ENCODE measurements around the gene OR52J3. TPM values are rescaled to one million over a fixed set of nuclear protein-coding genes. Genes with fewer than 3 reads are reported as not detected.
A peak's percentile ranks its signal among the peaks of the same experiment; 100 is the strongest.
"Not testable (repeated sequence)": the region's sequence is repeated elsewhere in the genome, so short reads cannot be mapped to it uniquely, and the experiment has no call there.

Gene OR52J3
- not detected in 2 replicates for total RNA-seq

GRCh38 chr11:5046226-5046625 lies at the start of gene OR52J3:
Gene OR52J3, plus strand, starts transcription at chr11:5046526. Its CDS starts 0 bp downstream, at chr11:5046526.
- DNase-seq: no peak

GRCh38 chr11:5004424-5005274 lies 41.7 kb upstream of the OR52J3 start:
- DNase-seq: peak; percentile 21

GRCh38 chr11:5007561-5007960 lies 38.8 kb upstream of the OR52J3 start:
- DNase-seq: no peak

DNA sequence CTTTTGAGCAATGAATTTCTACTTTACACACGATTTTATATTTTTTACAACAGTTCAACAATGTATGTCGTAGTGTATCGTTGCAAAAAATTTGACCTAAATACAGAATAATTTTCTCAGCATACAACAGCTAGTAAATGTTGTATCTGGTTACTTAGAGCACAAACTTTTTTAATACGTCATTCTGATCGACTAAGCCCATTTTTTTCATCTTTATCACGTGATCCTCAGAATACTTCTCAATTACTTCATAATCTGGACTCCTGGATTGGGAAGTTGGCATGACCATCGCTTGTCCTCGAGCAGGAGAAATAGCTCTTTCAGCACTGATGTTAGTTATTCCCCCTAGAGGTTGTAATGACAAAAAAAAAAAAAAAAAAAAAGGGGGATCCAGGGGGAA lies 35.1 kb upstream of the OR52J3 start:
- no peak for DNase-seq

GRCh38 chr11:5013012-5013411 lies 33.3 kb upstream of the OR52J3 start:
- no peak for DNase-seq

GRCh38 chr11:5021996-5022395 lies 24.3 kb upstream of the OR52J3 start:
- no peak for DNase-seq

GRCh38 chr11:5036669-5037068 lies 9.7 kb upstream of the OR52J3 start:
- no peak for DNase-seq

- no peak for DNase-seq
Observed at GRCh38 chr11:5037926-5038325, 8.4 kb upstream of the OR52J3 start.

GRCh38 chr11:5038341-5038740 lies 8.0 kb upstream of the OR52J3 start:
- DNase-seq: no peak

DNA sequence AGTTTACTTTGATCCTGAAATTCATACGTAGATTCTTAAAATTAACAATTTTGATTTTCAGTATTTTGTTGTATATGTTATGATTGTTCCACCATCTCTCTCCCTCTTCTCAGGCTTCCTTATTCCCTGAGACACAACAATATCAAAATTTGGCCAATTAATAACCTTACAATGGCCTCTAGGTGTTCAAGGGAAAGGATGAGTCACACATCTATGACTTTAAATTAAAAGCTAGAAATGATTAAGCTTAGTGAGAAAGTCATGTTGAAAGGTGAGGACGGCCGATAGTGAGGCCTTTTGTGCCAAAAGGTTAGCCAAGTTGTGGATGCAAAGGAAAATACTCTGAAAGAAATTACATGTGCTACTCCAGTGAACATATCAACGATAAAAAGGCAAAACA lies 5.5 kb upstream of the OR52J3 start:
- no peak for DNase-seq

- no peak for DNase-seq
Observed at GRCh38 chr11:5042091-5042490, 4.2 kb upstream of the OR52J3 start.

GRCh38 chr11:5043380-5043779 lies 2.9 kb upstream of the OR52J3 start:
- DNase-seq: no peak

DNA sequence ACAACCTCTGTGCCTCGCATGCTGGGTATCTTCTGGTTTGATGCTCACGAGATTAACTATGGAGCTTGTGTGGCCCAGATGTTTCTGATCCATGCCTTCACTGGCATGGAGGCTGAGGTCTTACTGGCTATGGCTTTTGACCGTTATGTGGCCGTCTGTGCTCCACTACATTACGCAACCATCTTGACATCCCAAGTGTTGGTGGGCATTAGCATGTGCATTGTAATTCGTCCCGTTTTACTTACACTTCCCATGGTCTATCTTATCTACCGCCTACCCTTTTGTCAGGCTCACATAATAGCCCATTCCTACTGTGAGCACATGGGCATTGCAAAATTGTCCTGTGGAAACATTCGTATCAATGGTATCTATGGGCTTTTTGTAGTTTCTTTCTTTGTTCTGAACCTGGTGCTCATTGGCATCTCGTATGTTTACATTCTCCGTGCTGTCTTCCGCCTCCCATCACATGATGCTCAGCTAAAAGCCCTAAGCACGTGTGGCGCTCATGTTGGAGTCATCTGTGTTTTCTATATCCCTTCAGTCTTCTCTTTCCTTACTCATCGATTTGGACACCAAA lies 516 bp downstream of the OR52J3 start:
- no peak for DNase-seq

- DNase-seq: not testable (repeated sequence)
Observed at GRCh38 chr11:5058679-5059078, 12.4 kb downstream of the OR52J3 start.

GRCh38 chr11:5059391-5059790 lies 13.1 kb downstream of the OR52J3 start, which contains the start of gene OR52E2:
Gene OR52E2, minus strand, starts transcription at chr11:5059627. Its CDS starts 0 bp downstream, at chr11:5059627.
- no peak for DNase-seq

GRCh38 chr11:5065027-5065426 lies 18.7 kb downstream of the OR52J3 start:
- no peak for DNase-seq

- no peak for DNase-seq
Observed at GRCh38 chr11:5069272-5069671, 22.9 kb downstream of the OR52J3 start, which contains the start of gene OR52E1. Gene OR52E1, plus strand, starts transcription at chr11:5069572.

GRCh38 chr11:5071799-5072198 lies 25.5 kb downstream of the OR52J3 start:
- no peak for DNase-seq

GRCh38 chr11:5081405-5081804 lies 35.1 kb downstream of the OR52J3 start:
- no peak for DNase-seq

DNA sequence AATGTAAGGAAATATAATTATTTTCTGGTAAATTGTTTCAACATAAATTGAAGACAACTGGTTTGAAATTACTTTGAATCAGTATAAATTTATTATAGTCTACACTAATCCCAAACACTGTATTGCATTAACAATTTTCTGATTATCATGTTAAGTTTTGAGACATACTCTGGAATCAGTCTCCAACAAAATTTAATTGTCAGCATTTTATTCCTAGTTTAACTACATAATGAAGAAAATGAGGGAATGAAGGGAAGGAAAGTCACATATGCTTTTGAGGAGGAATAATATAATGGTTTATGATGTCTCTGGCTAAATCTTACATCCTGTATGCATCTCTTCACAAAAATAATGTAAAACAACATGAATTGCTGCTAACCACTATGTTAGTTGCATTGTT lies 37.3 kb downstream of the OR52J3 start:
- DNase-seq: no peak

GRCh38 chr11:5088556-5088955 lies 42.2 kb downstream of the OR52J3 start:
- DNase-seq: no peak

DNA sequence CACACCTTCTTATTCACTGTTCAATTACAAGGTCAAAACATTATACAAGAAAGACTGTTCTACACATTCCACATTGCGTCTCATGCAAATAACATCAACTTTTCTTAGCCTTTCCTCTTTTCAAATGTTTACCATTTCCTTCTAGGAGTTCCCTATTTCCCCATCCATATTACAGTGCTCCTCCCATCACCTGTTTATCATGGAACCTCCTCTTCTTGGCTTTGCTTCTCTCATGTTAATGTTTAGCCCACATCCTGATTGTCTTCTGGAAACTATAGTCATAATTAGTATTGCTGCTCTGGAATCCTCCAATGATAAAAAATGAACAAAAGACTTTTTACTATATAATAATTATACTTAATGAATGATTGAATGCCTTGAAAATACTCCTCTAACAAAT lies 44.3 kb downstream of the OR52J3 start:
- no peak for DNase-seq

- DNase-seq: no peak
Observed at GRCh38 chr11:5092821-5093585, 46.7 kb downstream of the OR52J3 start.

All from dermis blood vessel endothelial cell (primary cell).